Prostate gland (tissue), 2 donors: Measurements from ENCODE around the gene PANX2.

Experiments used
- POLR2A ChIP-seq: fragments of 450-650 bp; IDR thresholded peaks from one replicate; pipeline ENCODE4 v1.6.1; 2016; ENCODE audit warnings: antibody characterized with exemption, mild to moderate bottlenecking
- TF ChIP-seq, protein P1 (sequence below), 4 experiments: fragments of 200-600 bp in 2 of 4; fragments of 450-650 bp in 2 of 4; sonication (generic) in 2 of 4; IDR thresholded peaks; 1 replicate in 3 of 4; 2 replicates in 1 of 4; pipeline ENCODE4 v1.5.1; 2016 to 2019; ENCODE audit warnings: antibody characterized with exemption in 4 of 4, mild to moderate bottlenecking in 2 of 4, moderate library complexity in 2 of 4

DNA sequence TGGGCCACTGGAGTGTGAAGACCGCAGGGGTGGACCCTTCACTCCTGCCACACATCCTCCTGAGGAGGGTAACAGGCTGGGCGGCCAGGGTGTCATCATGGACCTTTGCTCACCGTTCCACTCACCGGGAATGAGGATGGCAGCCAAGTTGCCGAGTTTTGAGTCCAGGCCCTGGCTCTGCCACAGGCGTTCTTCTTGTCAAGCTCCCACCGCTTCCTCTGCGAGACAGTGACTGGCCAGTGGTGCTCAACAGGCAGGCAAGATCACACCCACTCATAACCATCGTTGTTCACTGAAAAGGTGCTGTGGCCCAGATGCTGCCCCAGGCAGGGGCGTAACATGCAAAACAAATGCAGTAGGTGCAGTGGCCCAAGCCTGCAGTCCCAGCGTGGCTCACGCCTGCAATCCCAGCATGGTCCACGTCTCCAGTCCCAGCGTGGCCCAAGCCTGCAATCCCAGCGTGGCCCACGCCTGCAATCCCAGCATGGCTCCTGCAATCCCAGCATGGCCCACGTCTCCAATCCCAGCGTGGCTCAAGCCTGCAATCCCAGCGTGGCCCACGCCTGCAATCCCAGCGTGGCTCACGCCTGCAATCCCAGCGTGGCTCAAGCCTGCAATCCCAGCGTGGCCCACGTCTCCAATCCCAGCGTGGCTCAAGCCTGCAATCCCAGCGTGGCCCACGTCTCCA lies 5.0 kb upstream of the PANX2 start:
- TF ChIP-seq, protein P1, sequence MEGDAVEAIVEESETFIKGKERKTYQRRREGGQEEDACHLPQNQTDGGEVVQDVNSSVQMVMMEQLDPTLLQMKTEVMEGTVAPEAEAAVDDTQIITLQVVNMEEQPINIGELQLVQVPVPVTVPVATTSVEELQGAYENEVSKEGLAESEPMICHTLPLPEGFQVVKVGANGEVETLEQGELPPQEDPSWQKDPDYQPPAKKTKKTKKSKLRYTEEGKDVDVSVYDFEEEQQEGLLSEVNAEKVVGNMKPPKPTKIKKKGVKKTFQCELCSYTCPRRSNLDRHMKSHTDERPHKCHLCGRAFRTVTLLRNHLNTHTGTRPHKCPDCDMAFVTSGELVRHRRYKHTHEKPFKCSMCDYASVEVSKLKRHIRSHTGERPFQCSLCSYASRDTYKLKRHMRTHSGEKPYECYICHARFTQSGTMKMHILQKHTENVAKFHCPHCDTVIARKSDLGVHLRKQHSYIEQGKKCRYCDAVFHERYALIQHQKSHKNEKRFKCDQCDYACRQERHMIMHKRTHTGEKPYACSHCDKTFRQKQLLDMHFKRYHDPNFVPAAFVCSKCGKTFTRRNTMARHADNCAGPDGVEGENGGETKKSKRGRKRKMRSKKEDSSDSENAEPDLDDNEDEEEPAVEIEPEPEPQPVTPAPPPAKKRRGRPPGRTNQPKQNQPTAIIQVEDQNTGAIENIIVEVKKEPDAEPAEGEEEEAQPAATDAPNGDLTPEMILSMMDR (IDR thresholded peaks at IDR 0.05) = no peak
- no peak for TF ChIP-seq POLR2A
